HG03469 (cell line): ENCODE data around the gene NMB.

Experiments used
- ATAC-seq: cut with Tn5 transposase; IDR thresholded peaks from one replicate; pipeline ENCODE4 v1.9.1; 2021; ENCODE audit warnings: mild to moderate bottlenecking, moderate library complexity, moderate number of reproducible peaks; ENCODE audit not compliant: unreplicated experiment

NMB gene

DNA sequence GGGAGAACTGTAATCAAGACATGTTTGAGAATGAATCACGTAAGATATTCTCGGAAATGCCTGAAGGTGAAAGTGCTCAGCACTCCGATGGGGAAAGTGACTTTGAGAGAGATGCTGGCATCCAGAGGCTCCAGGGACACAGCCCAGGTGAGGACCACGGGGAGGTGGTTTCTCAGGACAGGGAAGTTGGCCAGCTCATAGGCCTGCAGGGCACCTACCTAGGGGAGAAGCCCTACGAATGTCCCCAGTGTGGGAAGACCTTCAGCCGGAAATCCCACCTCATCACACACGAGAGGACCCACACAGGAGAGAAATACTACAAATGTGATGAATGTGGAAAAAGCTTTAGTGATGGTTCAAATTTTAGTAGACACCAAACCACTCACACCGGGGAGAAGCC is 37.4 kb downstream of the NMB start:
- ATAC-seq, result no peak

GRCh38 chr15:84616235-84616634 is 41.8 kb downstream of the NMB start:
- ATAC-seq, result no peak

- no peak for ATAC-seq
Observed at GRCh38 chr15:84611631-84612030, 46.4 kb downstream of the NMB start.

GRCh38 chr15:84609818-84610525 is 48.0 kb downstream of the NMB start:
- no peak for ATAC-seq

GRCh38 chr15:84608707-84609284 is 49.2 kb downstream of the NMB start:
- ATAC-seq, result no peak

DNA sequence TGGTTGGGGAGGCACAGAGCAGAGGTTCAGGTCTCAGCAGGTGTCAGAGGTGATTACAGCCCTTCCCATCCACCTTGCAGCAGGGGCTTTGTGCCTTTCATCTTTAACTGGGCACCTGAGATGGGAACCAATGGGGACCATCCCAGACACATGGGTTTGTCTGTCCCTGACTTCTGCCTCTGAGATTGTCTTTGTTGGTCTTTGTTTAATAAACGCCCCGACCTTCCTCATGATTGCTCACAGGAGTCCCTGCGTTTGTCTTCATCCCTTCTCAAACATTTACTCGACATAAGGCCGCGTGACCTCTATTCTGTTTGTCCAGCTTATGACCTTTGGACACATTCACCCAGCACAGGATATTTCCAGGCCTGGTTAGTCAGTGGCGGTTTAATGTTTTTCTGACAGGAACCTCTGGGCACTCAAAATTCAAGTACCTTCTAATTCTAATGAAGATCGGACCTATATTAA is 51.3 kb downstream of the NMB start:
- ATAC-seq, result no peak

DNA sequence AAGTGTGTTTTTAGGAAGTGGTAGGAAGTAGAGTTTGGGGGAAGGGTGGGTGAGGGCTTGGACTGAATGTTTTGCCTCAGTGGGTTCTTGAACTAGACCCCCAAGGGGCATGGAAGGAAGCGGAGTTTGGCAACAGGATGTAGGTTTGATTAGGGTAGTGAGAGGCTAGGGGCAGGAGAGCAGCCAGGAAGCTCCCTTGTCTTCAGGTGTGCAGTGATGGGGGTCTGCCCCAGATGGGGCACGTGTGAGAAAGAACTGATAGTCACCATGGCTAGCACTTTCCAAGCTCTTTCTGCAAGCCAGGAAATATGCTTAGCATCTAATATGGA is 52.5 kb downstream of the NMB start:
- ATAC-seq, result no peak
